Measurements from ENCODE around the gene PES1.

- TF ChIP-seq CTCF (conservative IDR thresholded peaks at IDR 0.05; ENCODE audit: low read length) (no peak), EZH2phosphoT487 (IDR thresholded peaks at IDR 0.05; ENCODE audit: borderline replicate concordance) (no peak)
Measured at GRCh38 chr22:30596886-30597285, 5.2 kb upstream of the PES1 start.
